ENCODE measurements around the gene ARHGEF4. TPM values are rescaled to one million over a fixed set of nuclear protein-coding genes. Genes with fewer than 3 reads are reported as not detected.

Gene ARHGEF4, protein sequence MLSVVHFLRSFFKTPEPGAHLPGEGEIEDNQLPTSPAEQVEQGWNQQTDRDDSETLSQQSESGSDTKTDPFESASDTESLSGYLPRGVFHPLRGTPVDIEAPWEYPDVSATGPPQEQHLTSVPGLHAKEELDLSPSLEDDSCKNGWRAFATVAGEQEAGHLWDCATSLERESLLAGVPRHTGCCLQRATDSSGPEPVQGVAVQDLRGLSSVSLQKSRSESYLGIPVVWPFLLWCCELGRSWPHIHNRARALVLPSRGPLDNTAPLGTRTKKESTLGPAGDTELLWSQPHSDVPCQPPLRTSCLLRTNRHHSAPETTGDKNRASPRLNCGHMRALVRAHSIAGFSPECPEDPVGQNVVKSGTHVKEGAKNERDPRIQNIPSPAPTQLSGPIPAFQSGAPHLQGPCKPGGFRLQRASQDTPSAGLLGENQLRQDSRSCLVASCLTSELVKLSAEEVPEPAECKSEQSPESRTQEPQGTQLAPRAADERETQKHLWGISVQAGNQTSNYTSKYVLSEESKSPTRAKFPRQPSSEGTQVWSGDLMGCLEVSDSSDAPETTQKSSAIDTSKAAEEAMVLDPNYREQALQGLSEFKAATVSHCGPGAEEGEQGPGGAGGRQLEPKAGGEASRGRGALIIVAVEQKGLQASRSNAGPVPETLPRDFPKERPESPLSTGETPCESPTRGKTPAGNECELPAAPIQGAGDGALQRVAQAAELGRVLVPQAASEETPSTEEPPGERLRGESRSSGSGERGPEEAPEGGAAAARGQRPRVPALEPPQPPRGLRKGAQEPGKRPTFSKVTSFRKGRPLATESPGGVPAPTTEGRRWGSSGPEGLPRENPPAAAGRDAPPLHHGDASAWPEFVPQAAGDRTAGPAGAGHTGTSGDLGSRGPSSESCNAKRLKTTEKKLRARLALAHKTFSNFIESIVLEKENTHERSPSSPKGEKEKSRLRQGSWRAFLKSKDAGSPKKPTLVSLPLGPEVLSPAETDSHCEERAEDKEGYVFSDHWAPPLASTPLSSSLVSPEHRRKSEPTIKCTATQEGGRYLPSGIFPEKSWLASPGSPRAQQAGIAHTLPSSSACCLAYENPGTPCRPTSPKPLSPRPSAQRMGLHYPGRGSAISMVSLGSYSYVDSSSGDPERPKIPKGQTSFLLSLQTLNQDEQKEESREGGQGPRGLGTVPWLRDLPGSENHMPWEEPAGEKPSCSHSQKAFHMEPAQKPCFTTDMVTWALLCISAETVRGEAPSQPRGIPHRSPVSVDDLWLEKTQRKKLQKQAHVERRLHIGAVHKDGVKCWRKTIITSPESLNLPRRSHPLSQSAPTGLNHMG (N-terminal part only)
- total RNA-seq, result 10 to 100 TPM; 23.7 to 51.5 (median 37.1) TPM

DNA sequence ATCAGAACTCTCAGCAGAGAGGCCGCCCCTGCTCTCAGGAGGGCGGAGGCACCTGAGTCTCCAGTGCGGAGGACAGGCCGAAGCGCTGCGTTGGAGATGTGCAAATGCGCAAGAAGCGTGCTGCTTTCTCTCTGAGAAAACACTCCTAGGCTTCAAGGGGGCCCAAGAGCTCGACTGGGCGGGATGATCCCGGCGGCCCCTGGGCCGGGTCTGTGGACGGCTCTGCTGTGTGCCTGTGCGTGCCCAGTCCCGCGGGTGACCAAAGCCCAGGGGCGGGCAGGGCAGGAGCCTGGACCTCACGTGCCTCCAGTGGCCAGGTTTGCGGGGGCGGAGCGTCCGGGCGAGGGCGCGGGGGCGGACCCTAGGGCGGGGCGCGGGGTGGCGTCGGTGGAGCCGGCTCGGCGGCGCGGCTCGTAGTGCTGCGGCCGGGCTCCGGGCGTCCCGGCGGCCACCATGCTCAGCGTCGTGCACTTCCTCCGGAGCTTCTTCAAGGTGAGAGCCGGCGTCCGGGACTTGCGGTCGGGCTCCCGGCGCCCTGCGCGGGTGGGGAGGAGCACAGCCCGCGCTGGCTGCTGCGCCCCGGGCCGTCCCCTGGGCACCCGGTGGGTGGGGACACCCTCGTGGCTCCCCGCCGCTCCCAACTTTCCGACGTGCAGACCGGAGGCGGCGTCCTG is at the start of gene ARHGEF4:
ARHGEF4 (plus strand) TSS at position 414 of the 674 bp plus-strand sequence; CDS start at position 454, 40 bp downstream.
- H3K27ac ChIP-seq (replicated peaks in 1 of 4), result no peak within 1 kb of the TSS
- no peaks in the 10 kb centered on the region for H3K9me3 ChIP-seq
- no peaks in the 10 kb centered on the region for H3K36me3 ChIP-seq
- no peak for DNase-seq (ENCODE audit: extremely low spot score)
- WGBS, result 12% methylated on average over 32 of the region's 70 CpGs
- TF ChIP-seq EP300 (IDR thresholded peaks at IDR 0.05), result no peak
- TF ChIP-seq, protein P1, sequence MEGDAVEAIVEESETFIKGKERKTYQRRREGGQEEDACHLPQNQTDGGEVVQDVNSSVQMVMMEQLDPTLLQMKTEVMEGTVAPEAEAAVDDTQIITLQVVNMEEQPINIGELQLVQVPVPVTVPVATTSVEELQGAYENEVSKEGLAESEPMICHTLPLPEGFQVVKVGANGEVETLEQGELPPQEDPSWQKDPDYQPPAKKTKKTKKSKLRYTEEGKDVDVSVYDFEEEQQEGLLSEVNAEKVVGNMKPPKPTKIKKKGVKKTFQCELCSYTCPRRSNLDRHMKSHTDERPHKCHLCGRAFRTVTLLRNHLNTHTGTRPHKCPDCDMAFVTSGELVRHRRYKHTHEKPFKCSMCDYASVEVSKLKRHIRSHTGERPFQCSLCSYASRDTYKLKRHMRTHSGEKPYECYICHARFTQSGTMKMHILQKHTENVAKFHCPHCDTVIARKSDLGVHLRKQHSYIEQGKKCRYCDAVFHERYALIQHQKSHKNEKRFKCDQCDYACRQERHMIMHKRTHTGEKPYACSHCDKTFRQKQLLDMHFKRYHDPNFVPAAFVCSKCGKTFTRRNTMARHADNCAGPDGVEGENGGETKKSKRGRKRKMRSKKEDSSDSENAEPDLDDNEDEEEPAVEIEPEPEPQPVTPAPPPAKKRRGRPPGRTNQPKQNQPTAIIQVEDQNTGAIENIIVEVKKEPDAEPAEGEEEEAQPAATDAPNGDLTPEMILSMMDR (IDR thresholded peaks at IDR 0.05), result no peak
- no peak for TF ChIP-seq POLR2A (IDR thresholded peaks at IDR 0.05; ENCODE audit: low read depth)
- TF ChIP-seq POLR2AphosphoS5 (IDR thresholded peaks at IDR 0.05), result no peak
- intact Hi-C loops (cut with DNase I), result no loop called here
- H3K4me3 ChIP-seq, result peak within 1 kb of the TSS; percentile 39 to 48 (median 42)
- peaks cover 0 to 14% (median 11%) of the 10 kb centered on the region in 4 donors for H3K4me1 ChIP-seq
- peaks cover 0 to 86% (median 16%) of the 10 kb centered on the region in 4 donors for H3K27me3 ChIP-seq

DNA sequence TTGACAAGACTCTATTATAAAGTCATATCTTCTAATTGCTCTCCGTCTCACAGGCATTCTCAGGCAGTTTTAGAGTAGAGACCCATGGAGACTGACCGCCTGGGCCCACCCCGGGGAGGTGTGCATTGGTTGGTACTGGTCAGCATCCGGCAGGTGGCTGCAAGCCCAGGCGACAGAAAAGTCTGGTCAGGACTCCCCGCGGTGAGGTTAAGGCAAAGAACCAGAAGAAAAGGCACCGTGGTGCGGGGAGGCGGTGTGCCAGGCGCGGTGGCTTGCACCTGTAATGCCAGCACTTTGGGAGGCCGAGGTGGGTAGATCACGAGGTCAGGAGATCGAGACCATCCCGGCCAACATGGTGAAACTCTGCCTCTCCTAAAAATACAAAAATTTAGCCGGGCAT is 48.9 kb upstream of the ARHGEF4 start:
- H3K36me3 ChIP-seq, result no peaks in the 10 kb centered on the region
- TF ChIP-seq EP300 (IDR thresholded peaks at IDR 0.05) (no peak), POLR2AphosphoS5 (IDR thresholded peaks at IDR 0.05) (no peak), POLR2A (IDR thresholded peaks at IDR 0.05; ENCODE audit: low read depth) (no peak)
- TF ChIP-seq, protein P1 (IDR thresholded peaks at IDR 0.05), result no peak
- H3K4me3 ChIP-seq, result no peak overlapping the region
- H3K27ac ChIP-seq (replicated peaks in 1 of 4), result no peak overlapping the region
- peaks cover 0 to 5% (median 0%) of the 10 kb centered on the region in 4 donors for H3K9me3 ChIP-seq
- DNase-seq (ENCODE audit: extremely low spot score), result peak; percentile 91
- WGBS, result 91% methylated on average over 17 of the region's 17 CpGs
- no peaks in the 10 kb centered on the region for H3K4me1 ChIP-seq
- intact Hi-C loops (cut with DNase I), result no loop called here
- H3K27me3 ChIP-seq, result peaks cover 0 to 20% (median 0%) of the 10 kb centered on the region in 4 donors

DNA sequence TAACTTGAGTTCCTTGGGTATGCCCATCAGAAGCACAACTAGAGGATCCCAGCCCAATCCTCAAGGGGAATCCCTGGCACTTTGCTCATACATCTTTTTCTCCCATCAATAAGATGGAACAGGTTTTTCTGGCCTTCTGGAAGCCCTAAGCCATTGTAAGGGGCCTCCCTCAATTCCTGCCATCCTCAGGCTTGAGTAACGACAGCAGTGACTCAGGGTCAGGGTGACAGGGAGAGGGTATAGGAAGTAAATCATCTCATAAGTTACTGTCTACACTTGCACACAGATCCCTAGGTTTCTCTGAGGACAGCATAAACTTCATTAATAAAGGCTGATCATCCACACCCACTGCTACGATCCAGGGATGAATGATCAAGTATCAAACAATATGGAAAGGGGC is 46.4 kb upstream of the ARHGEF4 start:
- intact Hi-C loops (cut with DNase I), result no loop called here
- 61% methylated on average over 2 of the region's 2 CpGs for WGBS
- H3K4me3 ChIP-seq, result no peak overlapping the region
- no peaks in the 10 kb centered on the region for H3K9me3 ChIP-seq
- no peaks in the 10 kb centered on the region for H3K36me3 ChIP-seq
- no peaks in the 10 kb centered on the region for H3K4me1 ChIP-seq
- H3K27me3 ChIP-seq, result peaks cover 0 to 20% (median 0%) of the 10 kb centered on the region in 4 donors
- no peak overlapping the region for H3K27ac ChIP-seq (replicated peaks in 1 of 4)
- TF ChIP-seq EP300 (IDR thresholded peaks at IDR 0.05) (no peak), POLR2AphosphoS5 (IDR thresholded peaks at IDR 0.05) (no peak), POLR2A (IDR thresholded peaks at IDR 0.05; ENCODE audit: low read depth) (no peak)
- TF ChIP-seq, protein P1 (IDR thresholded peaks at IDR 0.05), result no peak
- DNase-seq (ENCODE audit: extremely low spot score), result no peak
